ENCODE measurements around the gene TENM3. TPM values are rescaled to one million over a fixed set of nuclear protein-coding genes. Genes with fewer than 3 reads are reported as not detected.
A peak's percentile ranks its signal among the peaks of the same experiment; 100 is the strongest.

TENM3 gene
- polyA plus RNA-seq, 1 donor = 19.5 TPM

DNA sequence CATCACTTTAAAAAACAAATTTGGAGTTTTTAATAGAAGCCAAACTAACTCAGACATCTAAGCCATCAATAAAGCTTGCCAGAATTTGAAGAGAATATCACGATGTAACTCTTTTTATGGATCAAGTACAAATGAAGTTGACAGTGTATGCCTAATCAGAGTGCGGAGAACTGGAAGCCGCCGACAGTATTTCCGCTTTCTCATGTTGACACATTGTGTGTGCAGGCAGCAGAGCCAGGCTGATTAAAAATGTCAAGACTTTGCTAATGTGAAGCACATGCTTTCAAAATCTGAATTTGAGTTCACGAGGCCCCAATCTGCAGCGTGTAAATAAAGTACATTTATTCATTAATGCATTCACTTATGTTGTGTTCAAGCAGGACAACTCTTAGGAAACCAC is 161.2 kb downstream of the TENM3 start:
- no peak for DNase-seq

DNA sequence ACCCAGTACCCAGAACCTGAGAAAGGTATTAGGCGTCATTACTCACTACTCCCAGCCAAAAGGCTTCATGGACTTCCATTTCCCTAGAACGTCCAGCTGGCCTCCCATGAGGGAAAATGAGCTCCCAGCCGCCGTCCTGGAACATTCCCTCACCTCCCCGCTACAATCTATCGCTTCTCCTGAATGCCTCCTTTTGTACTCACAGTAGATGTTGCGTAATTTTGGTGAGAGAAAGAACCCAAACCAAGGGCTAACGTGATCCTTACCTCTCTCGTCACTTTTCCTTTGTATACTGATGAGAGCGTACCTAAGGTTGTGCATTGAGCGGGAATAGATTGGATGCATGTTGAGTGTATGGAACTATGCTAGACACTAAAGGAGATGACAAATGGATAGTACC is 161.9 kb downstream of the TENM3 start:
- no peak for DNase-seq

GRCh38 chr4:182409271-182409670 is 166.1 kb downstream of the TENM3 start:
- no peak for DNase-seq

GRCh38 chr4:182411391-182411790 is 168.2 kb downstream of the TENM3 start:
- no peak for DNase-seq

DNA sequence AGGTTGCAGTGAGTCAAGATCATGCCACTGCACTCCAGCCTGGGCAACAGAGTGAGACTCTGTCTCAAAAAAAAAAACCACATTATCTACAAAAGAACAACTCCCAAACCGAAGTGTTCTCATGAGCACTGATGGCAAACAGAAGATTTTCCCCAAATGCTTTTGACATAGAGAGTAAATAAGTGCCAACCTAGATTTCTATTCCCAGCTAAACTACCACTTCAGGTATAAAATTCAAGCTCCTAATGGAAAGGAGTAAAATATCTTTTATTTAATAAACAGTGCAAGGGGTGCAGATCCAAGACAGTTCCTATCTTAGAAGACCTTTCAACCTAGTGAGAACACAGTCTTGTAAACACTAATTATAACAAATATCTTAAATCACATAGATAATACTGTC is 170.3 kb downstream of the TENM3 start:
- DNase-seq = no peak

GRCh38 chr4:182415116-182415515 is 171.9 kb downstream of the TENM3 start:
- DNase-seq = no peak

DNA sequence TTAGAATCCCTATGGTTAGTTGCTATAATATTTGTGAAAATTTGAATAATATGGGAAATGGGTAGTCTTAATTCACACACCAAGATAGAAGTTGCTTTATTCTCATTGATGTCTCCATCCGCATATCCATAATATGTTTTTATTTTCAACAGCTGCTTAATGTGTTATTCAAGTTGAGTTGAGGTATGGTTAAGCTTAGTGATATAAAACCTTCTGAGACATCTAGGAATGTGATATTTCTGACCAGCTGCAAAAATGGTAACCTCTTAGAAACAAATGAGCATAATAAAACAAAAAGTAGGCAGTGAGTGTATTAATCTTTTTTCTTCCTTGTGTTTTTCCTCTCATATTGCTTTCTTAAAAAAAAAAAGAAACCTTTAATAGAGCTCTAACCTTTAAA is 172.9 kb downstream of the TENM3 start:
- DNase-seq = no peak

GRCh38 chr4:182418054-182418734 is 175.0 kb downstream of the TENM3 start:
- no peak for DNase-seq

DNA sequence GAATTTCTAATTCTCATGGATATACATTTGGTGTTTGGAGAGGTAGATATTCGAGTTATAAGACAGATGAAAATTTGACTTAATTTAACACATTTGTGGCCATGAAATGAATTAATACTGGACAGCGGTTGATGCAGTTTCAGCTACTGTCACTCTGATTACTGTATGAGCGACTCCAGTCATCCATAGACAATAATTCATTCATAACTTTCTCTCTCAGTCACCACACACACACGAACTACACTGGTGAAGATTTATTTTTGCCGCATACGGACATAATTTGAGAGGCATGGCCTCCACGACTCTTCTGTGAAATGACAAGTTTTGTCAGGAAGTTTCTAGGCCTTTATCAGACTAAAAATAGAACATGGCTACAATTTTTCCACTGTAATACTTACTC is 177.0 kb downstream of the TENM3 start:
- no peak for DNase-seq

DNA sequence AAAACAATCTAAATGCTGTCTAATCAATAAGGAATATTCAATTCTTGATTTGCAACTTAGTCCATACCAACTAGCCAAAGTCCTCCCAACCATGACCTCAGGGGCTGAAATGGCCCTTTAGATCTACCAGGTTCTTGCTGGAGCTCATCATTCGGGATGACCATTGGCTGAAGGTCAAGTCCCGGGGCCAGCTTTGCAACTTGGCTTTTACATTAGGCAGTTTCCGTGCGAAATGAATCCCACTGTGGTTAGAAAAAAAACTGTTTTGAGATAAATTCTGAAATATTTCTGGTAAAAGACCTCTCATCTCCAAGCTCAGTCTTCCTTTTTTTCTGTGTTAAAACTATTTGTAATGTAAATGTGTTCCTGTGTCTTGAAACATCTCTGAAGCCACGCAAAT is 178.6 kb downstream of the TENM3 start:
- DNase-seq = no peak

GRCh38 chr4:182425302-182425701 is 182.1 kb downstream of the TENM3 start:
- DNase-seq = no peak

DNA sequence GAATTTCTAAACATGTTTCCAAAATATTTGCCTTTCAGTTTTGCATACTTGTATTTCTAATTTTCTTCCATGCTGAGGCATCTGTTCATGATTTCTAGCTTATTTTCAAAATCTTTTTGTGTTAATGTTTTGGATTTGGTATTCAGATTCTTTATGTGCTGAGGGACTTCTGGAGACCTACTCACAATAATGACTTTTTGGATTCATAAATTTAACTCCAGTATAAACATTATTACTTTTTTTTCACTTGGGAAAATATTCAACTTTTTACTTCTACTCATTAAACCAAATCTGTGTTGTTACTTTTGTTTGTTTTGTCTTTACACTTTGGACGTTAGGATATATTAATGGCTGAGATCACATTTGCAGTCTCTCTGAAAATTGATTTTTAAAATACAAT is 183.7 kb downstream of the TENM3 start:
- DNase-seq = no peak

DNA sequence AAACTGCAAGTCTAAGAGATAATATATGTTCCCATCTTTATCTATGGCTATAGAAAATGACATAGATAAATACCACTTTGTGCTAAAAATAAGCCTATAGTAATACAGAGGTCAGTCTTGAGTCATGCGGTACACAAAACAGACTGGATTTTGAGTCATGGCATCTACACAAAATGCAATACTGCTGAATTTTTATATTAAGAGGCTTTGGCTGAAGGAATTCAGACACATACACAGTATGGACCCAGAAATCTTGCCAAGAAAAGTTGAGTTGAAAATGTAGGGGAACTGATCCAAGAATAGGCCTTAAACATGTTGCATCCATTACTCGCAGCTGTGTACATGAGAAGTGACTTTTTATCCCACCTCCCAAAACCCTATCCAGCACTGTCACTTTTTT is 184.4 kb downstream of the TENM3 start:
- DNase-seq = no peak

DNA sequence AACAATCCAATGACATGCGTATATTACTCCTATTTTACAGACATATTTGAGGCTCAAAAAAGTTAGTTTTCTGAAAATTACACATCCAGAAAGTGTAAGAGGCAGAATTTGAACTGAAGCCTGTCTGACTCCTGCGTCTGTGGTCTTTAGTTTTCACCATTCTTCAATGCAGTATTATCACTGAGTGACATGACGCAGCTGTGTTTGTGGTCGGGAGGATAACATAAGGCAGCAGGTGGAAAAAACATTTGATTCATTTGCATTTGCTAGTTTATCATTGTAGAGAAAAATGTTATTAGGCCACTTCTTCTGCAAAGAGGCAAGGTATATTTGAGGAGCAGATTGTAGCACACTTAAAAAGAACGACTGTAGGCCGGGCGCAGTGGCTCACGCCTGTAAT is 186.7 kb downstream of the TENM3 start:
- DNase-seq = no peak

GRCh38 chr4:182432819-182433218 is 189.6 kb downstream of the TENM3 start:
- DNase-seq = no peak

GRCh38 chr4:182434720-182435119 is 191.5 kb downstream of the TENM3 start:
- no peak for DNase-seq

DNA sequence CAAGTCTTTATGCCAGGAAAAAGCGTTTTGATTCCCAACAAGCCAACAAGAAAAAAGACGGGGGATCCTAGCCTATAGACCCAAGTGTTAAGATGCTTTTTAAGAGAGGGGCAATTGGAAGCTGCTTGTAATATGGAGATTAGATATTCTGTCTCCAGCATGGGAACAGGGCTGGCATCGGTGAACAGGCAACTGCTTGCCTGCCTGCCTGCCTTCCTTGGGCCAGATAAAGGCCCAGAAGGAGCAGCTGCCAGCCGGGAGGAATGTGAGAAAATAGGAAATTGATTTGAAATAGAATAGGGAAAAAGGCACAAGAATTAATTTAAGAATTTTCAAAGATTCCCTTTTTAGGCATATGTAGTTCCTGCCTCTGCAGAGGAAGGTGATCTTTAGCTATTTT is 192.2 kb downstream of the TENM3 start:
- no peak for DNase-seq

- no peak for DNase-seq
Measured at GRCh38 chr4:182443070-182443469, 199.9 kb downstream of the TENM3 start.

GRCh38 chr4:182447767-182448280 is 204.6 kb downstream of the TENM3 start:
- DNase-seq = peak; percentile 28

DNA sequence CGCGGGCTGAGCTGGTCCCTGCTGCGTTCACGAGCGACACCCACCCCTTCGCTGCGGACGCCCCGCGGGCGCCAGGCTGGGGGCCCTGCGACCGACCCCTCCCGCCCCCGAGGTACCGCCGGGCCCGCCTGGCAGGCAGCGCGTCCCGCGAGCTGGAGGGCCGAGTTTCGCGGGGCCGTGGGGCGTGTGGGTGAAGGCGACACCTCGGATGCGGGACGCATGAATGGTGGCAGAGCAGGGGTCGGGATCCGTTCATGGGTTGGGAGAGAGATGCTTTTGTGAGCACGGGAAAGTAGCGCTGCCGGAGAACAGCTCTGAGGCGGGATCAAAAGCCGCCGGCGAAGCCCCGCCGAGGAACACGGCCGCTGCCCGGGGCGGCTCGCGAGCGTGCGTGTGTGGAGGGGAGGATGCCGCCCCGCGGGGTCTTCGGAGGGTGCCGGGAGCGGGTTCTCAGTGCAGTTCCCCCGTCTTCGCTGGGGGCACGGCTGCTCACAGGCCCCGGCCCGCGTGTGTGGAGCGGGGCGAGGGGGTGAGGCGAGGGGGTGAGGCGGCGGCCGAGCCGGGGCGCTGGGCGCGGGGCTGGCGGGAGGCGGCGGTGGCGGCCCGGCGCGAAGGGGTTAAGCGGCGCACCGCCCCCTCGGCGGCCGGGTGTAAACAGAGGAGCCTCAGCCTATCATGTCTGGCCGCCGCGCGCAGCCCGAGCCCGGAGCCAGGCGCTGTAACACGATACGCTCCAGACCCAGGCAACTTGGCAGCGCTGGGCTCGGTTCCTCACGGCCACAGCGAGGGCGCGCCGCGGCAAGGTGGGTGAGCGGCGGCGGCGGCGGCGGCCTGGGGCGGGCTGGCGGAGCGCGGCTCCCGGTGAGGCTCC is 205.3 kb downstream of the TENM3 start:
- peak; percentile 88 for DNase-seq

GRCh38 chr4:182449186-182449929 is 206.2 kb downstream of the TENM3 start:
- peak; percentile 47 for DNase-seq

- peak; percentile 14 for DNase-seq
Measured at GRCh38 chr4:182449930-182450439, 206.8 kb downstream of the TENM3 start.

Data from left kidney (tissue), 2 donors.